ENCODE measurements around the gene SBNO2. TPM values are rescaled to one million over a fixed set of nuclear protein-coding genes. Genes with fewer than 3 reads are reported as not detected.
A peak's percentile ranks its signal among the peaks of the same experiment; 100 is the strongest.

The SBNO2 gene
- total and polyA plus RNA-seq, 4 donors, result 7.2 to 17.9 (median 11.7) TPM

DNA sequence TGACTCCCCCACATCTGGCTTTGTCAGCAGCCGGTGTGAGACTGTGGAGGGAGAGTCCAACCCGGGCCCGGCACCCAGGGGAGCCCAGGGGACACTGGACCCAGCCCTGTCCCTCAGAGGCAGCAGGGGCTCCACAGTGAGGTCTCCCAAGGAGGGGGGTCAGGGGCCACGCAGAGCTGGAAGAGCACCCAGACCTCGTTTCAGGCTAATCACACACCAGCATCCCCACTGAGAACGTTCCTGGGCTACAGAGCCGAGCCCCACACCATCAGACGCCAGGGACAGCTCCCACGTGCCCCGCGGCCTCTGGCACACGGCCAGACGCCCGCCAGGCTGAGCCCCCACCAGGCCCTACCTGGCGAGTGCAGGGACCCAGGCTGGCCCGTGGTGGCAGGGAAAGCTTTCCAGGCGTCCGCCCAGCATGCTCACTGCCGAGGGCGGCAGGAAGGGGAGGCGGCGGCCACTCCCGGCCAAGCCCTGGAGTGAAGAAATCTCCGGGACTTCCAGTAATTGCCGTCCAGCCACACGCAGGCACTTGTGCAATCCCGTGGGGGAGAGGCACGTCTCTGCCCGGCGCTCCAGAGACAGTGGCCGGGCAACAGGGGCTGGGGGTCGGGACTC, 19.2 kb downstream of the SBNO2 start:
- peaks cover 82% of the 10 kb centered on the region for H3K36me3 ChIP-seq (ENCODE audit: control insufficient read depth, insufficient read depth, low read length)
- peaks cover 38% of the 10 kb centered on the region for H3K4me1 ChIP-seq (ENCODE audit: control insufficient read depth, insufficient read depth, low read length)
- WGBS (ENCODE audit: insufficient coverage), result 54% methylated on average over 32 of the region's 32 CpGs
- H3K9me3 ChIP-seq (ENCODE audit: control insufficient read depth, insufficient read depth, low read length), result no peaks in the 10 kb centered on the region
- H3K4me3 ChIP-seq (ENCODE audit: low read depth, low read length), result no peak overlapping the region
- no peak overlapping the region for H3K27ac ChIP-seq (ENCODE audit: low read depth, low read length)
- H3K27me3 ChIP-seq (ENCODE audit: control insufficient read depth, insufficient read depth, low read length), result no peaks in the 10 kb centered on the region
- DNase-seq (ENCODE audit: low read depth in 4 of 6, low spot score in 6 of 6), result peak in 1 of 6 donors; percentile 44

DNA sequence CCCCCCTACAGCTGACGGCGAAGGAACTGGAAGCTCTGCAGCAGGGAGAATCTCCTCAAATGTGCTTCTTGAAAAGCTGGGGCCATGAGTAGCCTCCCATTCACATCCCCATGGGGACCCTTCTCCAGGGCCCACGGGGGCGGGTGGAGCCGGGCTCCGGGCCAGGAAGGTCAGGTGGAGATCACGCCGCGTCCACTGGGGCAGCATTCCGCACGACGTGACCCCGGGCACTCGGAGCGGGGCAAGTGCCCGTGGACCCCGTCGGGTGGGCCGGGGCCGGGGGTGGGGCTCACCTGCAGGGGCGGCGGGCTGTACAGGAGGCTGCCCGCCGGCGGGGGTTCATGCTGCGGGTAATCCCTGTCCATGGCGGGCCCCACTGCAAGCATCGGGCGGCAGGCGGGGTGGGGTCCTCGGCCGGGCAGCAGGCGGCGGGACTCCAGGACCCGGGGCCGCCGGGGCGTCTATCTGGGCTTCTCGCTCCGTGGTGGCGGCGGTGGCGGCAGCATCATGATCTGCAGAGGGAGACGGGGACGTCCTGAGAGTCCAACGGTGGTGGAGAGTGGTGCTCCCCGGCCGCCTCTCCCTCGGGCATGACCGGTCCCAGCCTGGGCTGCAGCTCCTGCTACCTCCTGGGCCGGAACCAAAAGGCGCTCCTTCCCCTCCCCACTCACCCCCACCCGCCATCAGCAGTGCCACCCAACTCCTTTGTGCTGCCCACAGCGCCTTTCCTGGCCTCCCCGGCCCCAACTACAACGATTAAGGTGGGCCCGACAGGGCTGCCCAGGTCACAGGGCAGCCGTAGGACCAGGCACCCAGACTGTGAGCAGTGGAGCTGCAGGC, 20.0 kb downstream of the SBNO2 start:
- H3K4me3 ChIP-seq (ENCODE audit: low read depth, low read length), result no peak overlapping the region
- peaks cover 87% of the 10 kb centered on the region for H3K36me3 ChIP-seq (ENCODE audit: control insufficient read depth, insufficient read depth, low read length)
- DNase-seq (ENCODE audit: low read depth in 4 of 6, low spot score in 6 of 6), result no peak
- peaks cover 38% of the 10 kb centered on the region for H3K4me1 ChIP-seq (ENCODE audit: control insufficient read depth, insufficient read depth, low read length)
- WGBS (ENCODE audit: insufficient coverage), result 95% methylated on average over 57 of the region's 58 CpGs
- no peak overlapping the region for H3K27ac ChIP-seq (ENCODE audit: low read depth, low read length)
- no peaks in the 10 kb centered on the region for H3K9me3 ChIP-seq (ENCODE audit: control insufficient read depth, insufficient read depth, low read length)
- no peaks in the 10 kb centered on the region for H3K27me3 ChIP-seq (ENCODE audit: control insufficient read depth, insufficient read depth, low read length)

DNA sequence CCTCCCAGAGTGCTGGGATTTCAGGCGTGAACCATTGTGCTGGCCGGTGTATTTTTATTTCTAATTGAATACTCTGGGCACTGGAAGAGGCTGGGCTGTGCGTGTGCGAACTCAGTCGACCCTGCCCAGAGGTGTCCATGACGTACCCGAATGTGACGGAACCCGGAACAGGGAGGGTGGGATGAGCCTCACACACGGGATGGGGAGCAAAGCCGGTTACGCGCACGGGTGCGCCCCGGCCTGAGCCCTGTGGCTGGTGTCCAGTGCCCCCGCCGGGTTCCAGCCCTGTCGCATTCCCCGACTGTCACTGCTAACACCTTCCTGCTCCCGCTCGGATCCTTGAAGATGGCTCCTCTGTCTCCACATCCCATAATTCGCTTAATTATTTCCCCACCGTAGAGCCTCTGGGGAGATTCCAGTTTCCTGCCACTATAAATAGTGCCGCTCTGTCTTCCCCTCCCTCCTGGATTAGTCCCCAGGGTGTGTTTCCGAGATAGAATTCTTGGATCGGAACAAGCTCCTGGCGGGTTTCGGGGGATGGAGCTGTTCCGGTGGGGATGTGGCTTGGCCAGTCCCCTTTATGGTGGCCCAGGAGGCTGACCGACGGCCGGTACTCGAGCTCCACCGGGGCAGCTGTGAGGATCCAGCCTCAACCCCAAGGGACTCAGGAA, 22.0 kb downstream of the SBNO2 start:
- Histone ChIP-seq H3K4me1 (ENCODE audit: control insufficient read depth, insufficient read depth, low read length) (peaks cover 38% of the 10 kb centered on the region), H3K9me3 (ENCODE audit: control insufficient read depth, insufficient read depth, low read length) (no peaks in the 10 kb centered on the region), H3K4me3 (ENCODE audit: low read depth, low read length) (no peak overlapping the region), H3K36me3 (ENCODE audit: control insufficient read depth, insufficient read depth, low read length) (peaks cover 84% of the 10 kb centered on the region), H3K27ac (ENCODE audit: low read depth, low read length) (no peak overlapping the region), H3K27me3 (ENCODE audit: control insufficient read depth, insufficient read depth, low read length) (no peaks in the 10 kb centered on the region)
- WGBS (ENCODE audit: insufficient coverage), result 85% methylated on average over 28 of the region's 35 CpGs
- peak in 2 of 6 donors; percentile 52 to 78 for DNase-seq (ENCODE audit: low read depth in 4 of 6, low spot score in 6 of 6)

DNA sequence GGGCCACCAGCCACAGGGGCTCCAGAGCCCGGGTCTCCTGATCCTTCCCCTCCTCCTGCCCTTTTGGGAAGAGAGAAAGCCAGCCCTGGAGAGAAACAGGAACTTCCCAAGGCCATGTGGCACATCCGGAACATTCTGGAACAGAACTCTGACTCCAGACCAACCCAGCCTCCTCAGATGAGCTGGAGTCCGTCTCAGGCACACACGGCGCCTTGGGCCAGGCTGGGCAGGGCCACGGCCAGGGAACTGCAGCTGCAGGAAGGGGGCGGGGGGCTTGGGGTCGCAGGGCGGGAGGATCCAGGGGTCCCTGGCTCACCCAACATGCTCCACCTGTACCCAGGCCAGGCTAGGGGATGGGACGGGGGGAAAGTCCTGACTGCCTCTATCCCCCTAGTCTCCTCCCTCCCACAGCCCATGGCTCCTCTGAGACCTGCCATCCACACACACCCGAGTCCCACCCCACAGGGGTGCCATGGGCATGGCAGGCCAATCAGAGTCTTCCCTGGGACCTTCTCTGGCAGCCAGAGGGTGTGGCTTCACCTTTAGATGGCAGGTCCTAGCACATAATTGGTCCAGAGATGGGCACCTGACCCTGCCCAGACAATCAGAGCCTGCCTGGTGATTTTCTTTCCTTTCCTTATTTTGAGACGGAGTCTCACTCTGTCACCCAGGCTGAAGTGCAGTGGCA, 22.9 kb downstream of the SBNO2 start:
- no peaks in the 10 kb centered on the region for H3K27me3 ChIP-seq (ENCODE audit: control insufficient read depth, insufficient read depth, low read length)
- 82% methylated on average over 4 of the region's 12 CpGs for WGBS (ENCODE audit: insufficient coverage)
- H3K4me3 ChIP-seq (ENCODE audit: low read depth, low read length), result no peak overlapping the region
- no peak overlapping the region for H3K27ac ChIP-seq (ENCODE audit: low read depth, low read length)
- H3K4me1 ChIP-seq (ENCODE audit: control insufficient read depth, insufficient read depth, low read length), result peaks cover 35% of the 10 kb centered on the region
- no peak for DNase-seq (ENCODE audit: low read depth in 4 of 6, low spot score in 6 of 6)
- peaks cover 83% of the 10 kb centered on the region for H3K36me3 ChIP-seq (ENCODE audit: control insufficient read depth, insufficient read depth, low read length)
- H3K9me3 ChIP-seq (ENCODE audit: control insufficient read depth, insufficient read depth, low read length), result no peaks in the 10 kb centered on the region

DNA sequence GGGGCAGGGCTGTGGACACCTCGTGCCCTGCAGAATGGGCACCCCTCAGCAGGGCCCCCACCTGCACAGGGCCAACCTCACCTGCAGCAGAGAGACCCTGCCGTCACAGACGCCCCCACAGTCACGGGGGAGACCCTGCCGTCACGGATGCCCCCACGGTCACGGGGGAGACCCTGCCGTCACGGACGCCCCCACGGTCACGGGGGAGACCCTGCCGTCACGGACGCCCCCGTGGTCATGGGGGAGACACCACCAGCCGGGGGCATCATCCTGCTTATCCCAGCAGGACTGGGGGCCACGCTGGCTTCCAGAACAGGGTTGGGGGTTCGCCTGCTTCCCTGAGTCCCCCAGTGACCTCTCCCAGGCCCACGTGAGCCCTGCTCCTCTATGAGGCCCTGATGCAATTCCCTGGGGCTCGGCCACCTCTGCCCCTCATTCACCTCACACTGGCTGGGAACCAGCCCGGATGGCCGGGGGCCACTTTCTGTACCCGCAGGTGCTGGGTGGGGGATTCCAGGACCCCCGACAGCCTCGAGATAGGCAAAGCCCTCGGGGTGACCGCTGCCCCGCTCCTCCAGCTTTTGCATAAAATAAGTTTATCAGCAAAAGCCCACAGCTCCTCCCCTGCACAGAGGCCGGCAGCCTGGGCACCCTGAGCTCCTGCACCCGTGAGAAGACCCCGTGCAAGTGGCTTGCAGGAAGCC, 23.6 kb downstream of the SBNO2 start:
- peaks cover 84% of the 10 kb centered on the region for H3K36me3 ChIP-seq (ENCODE audit: control insufficient read depth, insufficient read depth, low read length)

DNA sequence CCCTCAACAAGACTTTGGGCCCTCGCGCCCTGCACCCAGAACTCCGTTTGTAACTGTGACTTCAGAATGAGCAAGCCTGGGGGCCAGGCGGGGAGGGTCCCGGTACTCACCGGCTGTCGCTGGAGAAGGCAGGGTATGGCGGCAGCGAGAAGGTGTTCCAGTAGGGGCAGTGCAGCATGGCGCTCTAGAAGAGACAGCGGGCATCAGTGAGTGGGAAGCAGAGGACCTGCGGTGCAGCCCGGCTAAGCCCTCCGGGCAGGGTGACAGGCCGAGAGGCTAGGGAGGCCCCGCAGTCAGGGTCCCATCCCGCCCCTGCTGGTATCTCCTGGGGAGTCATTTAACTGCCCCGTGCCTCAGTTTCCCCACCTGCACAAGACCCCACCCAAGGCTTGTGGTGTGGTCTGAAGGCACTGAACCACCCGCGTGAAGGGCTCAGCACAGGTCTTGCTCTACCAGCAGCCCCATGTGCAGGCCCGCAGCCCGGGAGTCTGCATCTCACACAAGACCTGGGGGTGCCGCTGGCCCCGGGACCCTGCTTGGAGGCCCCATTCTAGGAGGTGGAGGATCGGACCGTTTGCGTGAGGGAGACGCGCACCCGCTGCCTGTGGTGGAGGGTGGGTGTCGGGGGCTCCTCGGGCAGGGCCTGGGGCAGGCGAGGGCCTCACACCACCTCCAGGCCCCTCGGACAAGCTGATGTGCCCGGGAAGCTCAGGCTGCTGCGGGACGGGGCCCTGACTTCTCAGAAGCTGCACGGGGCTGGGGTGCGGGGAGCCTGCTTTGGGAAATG, 24.6 kb downstream of the SBNO2 start:
- H3K27ac ChIP-seq (ENCODE audit: low read depth, low read length), result no peak overlapping the region
- 95% methylated on average over 38 of the region's 39 CpGs for WGBS (ENCODE audit: insufficient coverage)
- no peak for DNase-seq (ENCODE audit: low read depth in 4 of 6, low spot score in 6 of 6)
- no peak overlapping the region for H3K4me3 ChIP-seq (ENCODE audit: low read depth, low read length)
- H3K27me3 ChIP-seq (ENCODE audit: control insufficient read depth, insufficient read depth, low read length), result no peaks in the 10 kb centered on the region
- H3K9me3 ChIP-seq (ENCODE audit: control insufficient read depth, insufficient read depth, low read length), result no peaks in the 10 kb centered on the region
- H3K36me3 ChIP-seq (ENCODE audit: control insufficient read depth, insufficient read depth, low read length), result peaks cover 81% of the 10 kb centered on the region
- H3K4me1 ChIP-seq (ENCODE audit: control insufficient read depth, insufficient read depth, low read length), result peaks cover 18% of the 10 kb centered on the region

More for the DNA sequence above, 23.6 kb downstream of the SBNO2 start:
- Histone ChIP-seq H3K4me1 (ENCODE audit: control insufficient read depth, insufficient read depth, low read length) (peaks cover 28% of the 10 kb centered on the region), H3K9me3 (ENCODE audit: control insufficient read depth, insufficient read depth, low read length) (no peaks in the 10 kb centered on the region), H3K27ac (ENCODE audit: low read depth, low read length) (no peak overlapping the region), H3K27me3 (ENCODE audit: control insufficient read depth, insufficient read depth, low read length) (no peaks in the 10 kb centered on the region), H3K4me3 (ENCODE audit: low read depth, low read length) (no peak overlapping the region)
- 93% methylated on average over 32 of the region's 33 CpGs for WGBS (ENCODE audit: insufficient coverage)
- no peak for DNase-seq (ENCODE audit: low read depth in 4 of 6, low spot score in 6 of 6)

DNA sequence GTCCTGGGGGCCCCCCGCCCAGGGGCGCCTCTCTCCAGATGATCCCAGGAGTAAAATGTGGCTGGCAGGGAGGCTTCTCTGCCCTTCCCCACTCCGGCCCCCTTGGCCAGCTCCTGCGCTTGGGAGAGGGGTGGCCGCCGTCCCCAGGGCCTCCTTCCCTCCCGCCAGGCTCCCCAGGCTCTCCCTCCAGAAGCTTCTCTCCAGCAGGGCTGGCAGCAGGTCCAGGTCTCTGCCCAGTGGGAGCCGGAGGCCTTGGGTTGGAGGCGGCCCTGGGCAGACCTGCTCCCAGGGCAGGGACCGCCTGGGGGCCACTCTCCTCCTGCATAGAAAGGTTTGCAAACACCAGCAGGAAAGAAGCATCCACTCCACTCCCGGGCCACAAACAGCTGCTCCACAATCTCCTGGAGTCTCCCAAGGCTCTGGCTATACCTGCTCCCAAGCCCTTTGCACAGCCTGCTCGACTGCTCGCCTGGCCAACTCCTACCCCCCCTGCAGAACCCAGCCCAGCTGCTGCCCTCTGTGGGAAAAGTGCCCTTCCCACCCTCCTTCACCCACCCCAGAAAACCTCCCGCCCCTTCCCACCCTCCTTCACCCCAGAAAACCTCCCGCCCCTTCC, 26.0 kb downstream of the SBNO2 start:
- WGBS (ENCODE audit: insufficient coverage), result 72% methylated on average over 12 of the region's 15 CpGs
- peaks cover 86% of the 10 kb centered on the region for H3K36me3 ChIP-seq (ENCODE audit: control insufficient read depth, insufficient read depth, low read length)
- DNase-seq (ENCODE audit: low read depth in 4 of 6, low spot score in 6 of 6), result no peak
- H3K27me3 ChIP-seq (ENCODE audit: control insufficient read depth, insufficient read depth, low read length), result no peaks in the 10 kb centered on the region
- H3K4me1 ChIP-seq (ENCODE audit: control insufficient read depth, insufficient read depth, low read length), result peaks cover 16% of the 10 kb centered on the region
- H3K27ac ChIP-seq (ENCODE audit: low read depth, low read length), result no peak overlapping the region
- no peaks in the 10 kb centered on the region for H3K9me3 ChIP-seq (ENCODE audit: control insufficient read depth, insufficient read depth, low read length)
- H3K4me3 ChIP-seq (ENCODE audit: low read depth, low read length), result no peak overlapping the region

DNA sequence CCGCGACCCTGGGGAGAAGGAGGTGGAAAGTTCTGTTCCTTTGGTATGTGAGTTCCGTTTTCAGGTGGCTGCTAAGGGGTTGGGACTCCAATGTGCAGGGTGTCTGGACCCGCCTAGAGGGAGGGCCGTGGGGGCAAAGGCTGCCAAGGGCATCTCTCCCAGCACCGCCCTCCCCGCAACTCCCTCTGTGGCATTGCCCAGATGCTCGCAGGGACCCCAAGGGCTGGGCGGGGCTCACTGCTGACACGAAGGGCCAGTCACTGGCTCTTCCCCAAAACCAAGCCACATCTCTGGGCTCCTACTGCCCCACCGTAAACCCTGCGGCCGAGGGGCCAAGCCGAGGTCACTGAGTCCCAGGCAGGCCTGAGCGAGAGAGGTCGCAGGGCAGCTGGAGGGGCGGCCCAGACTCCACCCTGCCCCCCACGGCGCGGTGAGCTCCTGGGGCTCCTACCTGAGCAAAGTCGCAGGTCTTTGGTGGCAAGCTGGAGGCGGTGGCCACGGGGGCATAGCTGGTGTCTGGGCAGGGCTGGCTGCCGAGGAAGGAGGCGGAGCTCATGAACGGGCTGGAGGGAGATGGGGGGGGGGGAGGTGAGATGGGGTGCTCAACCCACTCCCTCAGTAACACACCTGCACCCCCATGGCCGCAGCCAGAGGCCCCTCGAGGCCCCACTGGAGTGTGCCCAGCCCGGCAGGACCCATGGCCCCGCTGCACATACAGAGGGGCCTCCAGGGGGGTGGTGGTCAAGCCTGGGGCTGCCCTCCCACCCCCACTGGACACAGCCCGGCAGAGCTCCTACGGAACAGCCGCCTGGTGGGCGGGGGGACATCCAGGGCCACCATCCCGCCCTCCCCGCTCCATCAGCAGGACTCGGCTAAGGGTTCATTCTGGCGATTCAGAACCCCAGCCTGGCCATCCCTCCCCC, 26.9 kb downstream of the SBNO2 start:
- H3K27me3 ChIP-seq (ENCODE audit: control insufficient read depth, insufficient read depth, low read length), result no peaks in the 10 kb centered on the region
- no peak for DNase-seq (ENCODE audit: low read depth in 4 of 6, low spot score in 6 of 6)
- peaks cover 81% of the 10 kb centered on the region for H3K36me3 ChIP-seq (ENCODE audit: control insufficient read depth, insufficient read depth, low read length)
- H3K9me3 ChIP-seq (ENCODE audit: control insufficient read depth, insufficient read depth, low read length), result no peaks in the 10 kb centered on the region
- no peak overlapping the region for H3K4me3 ChIP-seq (ENCODE audit: low read depth, low read length)
- peaks cover 11% of the 10 kb centered on the region for H3K4me1 ChIP-seq (ENCODE audit: control insufficient read depth, insufficient read depth, low read length)
- 73% methylated on average over 25 of the region's 38 CpGs for WGBS (ENCODE audit: insufficient coverage)
- no peak overlapping the region for H3K27ac ChIP-seq (ENCODE audit: low read depth, low read length)
